ENCODE results near the gene FBXO44.

- TF ChIP-seq CTCF (IDR thresholded peaks at IDR 0.05) (no peak), REST (IDR thresholded peaks at IDR 0.05; ENCODE audit: insufficient read depth in 1 of 2, low read depth in 2 of 2, low read length in 1 of 2) (no peak)
These were observed 19.8 kb downstream of the FBXO44 start for GRCh38 chr1:11674488-11674887.

Data from Panc1 (cell line).